Subcutaneous adipose tissue (tissue), 4 donors: ENCODE measurements around the gene UBE4A. TPM values are rescaled to one million over a fixed set of nuclear protein-coding genes. Genes with fewer than 3 reads are reported as not detected.

Experiments used
- total RNA-seq, 4 donors: library from RNA; depleted of rRNA; stranded (reverse); fragments of >200 nt; gene quantifications; one replicate each; pipeline ENCODE4 v1.1.0, GENCODE V29; 2016
- TF ChIP-seq, protein P1 (sequence below): fragments of 450-650 bp; IDR thresholded peaks from one replicate; pipeline ENCODE4 v1.5.1; 2016; ENCODE audit warnings: low read depth, mild to moderate bottlenecking, control low read depth, antibody characterized with exemption, moderate library complexity

Gene UBE4A
- total RNA-seq, 4 donors from 2014 or later, result 44.8 to 57.7 (median 45.8) TPM

DNA sequence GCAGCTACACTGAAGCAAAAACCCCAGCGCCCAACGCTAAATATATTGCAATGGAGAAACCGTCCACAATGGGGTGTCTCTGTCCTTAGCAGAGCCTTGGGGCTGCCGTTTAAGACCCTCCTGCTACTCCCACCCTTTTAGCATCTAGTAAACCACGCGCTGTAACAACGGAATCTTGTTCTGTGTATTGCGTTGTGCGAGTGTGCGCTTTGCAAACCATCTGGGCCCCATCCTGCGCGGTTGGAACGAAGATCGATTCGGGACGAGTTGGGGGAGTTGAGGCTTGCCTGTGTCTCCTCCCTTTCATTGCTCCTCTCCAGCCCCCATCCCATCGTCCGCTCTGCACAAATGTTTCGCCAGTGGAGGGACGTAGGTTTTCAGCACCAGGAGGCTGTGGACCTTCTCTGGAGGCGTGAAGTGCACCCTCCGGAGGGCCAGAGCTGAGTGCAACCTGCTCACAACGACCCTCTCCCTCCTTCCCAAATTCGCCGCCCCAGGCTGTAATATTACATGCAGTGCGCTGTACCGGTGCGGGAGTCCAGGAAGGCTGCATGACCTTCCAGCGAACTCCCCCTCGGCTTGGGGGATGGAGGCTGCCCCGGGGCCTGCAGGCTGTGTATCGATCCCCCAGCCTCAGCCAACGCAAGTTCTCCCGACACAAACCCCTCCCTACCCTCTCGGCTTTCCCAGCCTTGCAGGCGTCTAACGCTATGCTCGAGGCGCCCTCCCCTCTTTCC lies 75.3 kb downstream of the UBE4A start:
- TF ChIP-seq, protein P1, sequence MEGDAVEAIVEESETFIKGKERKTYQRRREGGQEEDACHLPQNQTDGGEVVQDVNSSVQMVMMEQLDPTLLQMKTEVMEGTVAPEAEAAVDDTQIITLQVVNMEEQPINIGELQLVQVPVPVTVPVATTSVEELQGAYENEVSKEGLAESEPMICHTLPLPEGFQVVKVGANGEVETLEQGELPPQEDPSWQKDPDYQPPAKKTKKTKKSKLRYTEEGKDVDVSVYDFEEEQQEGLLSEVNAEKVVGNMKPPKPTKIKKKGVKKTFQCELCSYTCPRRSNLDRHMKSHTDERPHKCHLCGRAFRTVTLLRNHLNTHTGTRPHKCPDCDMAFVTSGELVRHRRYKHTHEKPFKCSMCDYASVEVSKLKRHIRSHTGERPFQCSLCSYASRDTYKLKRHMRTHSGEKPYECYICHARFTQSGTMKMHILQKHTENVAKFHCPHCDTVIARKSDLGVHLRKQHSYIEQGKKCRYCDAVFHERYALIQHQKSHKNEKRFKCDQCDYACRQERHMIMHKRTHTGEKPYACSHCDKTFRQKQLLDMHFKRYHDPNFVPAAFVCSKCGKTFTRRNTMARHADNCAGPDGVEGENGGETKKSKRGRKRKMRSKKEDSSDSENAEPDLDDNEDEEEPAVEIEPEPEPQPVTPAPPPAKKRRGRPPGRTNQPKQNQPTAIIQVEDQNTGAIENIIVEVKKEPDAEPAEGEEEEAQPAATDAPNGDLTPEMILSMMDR, result no peak

DNA sequence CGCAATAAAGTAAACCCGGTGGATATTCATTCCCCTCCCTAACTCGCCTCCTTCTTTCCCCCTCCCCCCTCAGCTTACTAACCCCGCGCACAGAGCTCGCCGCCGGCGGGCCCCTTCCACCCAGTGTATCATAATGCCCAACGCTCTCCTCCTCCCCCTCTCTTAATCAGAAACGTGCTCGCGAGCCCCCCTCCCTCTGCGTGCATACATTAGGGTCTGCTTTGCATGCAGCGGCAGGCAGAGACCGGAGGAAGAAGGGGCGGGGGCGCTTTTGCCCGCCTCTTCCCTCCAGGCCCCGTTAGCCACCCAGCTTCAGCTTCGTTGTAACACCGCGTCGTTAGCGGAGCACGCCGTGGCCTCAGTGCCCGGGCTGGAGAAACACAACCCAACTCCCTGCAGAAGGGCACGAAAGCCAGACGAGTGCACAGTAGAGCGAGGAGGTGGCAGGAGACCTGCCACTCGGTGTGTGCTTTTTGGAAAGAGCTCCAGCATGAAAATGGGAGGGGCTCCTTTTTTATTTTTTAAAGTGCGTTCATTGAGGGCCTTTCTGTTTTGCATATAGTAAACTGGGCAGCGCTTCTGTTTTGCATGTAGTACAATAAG lies 76.0 kb downstream of the UBE4A start:
- TF ChIP-seq, protein P1, result no peak

DNA sequence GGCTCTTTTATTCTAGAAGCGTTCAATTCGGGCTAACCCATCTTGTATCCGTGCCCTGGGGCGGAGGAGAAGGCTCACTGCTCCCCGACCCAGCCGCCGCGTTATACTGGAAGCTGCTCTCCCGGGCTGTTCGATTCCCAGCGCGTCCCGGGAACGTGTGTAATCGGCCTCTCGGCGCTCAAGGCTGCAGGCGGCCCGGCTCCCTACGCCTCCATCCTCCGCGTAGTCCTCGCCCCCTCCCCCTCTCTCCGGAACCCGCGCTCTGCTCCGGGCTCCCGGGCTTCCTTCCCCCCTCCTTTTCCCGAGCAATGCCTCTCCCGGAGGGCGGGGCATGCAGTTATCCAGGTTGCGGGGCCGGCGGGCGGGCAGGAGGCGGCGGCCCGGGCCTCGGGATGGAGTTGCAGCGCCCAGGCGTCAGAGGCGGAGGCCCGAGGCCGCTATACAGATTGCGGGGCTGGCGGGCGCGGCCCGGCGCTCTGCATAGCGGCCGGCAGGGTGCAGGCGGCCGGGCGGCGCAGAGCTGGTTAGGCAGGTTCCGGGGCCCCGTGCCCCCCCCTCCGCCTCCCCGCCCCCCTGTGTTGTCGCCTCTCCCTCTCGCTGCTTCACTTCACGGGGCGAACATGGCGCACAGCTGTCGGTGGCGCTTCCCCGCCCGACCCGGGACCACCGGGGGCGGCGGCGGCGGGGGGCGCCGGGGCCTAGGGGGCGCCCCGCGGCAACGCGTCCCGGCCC lies 76.7 kb downstream of the UBE4A start, which contains the start of gene KMT2A:
KMT2A (plus strand) TSS at position 600 of the 732 bp plus-strand sequence; CDS start at position 621, 21 bp downstream.
- TF ChIP-seq, protein P1, result no peak

GRCh38 chr11:118436639-118437207 lies 77.3 kb downstream of the UBE4A start:
- TF ChIP-seq, protein P1, result no peak

GRCh38 chr11:118437208-118438125 lies 78.1 kb downstream of the UBE4A start:
- TF ChIP-seq, protein P1, result no peak

- TF ChIP-seq, protein P1, result no peak
These were observed 79.0 kb downstream of the UBE4A start for GRCh38 chr11:118438314-118438931.
